Uterus (tissue), 2 donors: ENCODE measurements around the gene HAND1.

ENCODE experiments used
- CTCF ChIP-seq, 4 experiments: fragments of 200-600 bp in 2 of 4; fragments of 450-650 bp in 2 of 4; sonication (generic) in 2 of 4; IDR thresholded peaks; one replicate each; pipeline ENCODE4 v1.5.1; 2016 to 2019; ENCODE audit warnings: antibody characterized with exemption in 4 of 4, mild to moderate bottlenecking in 2 of 4, moderate library complexity in 1 of 4
- POLR2A ChIP-seq, 2 donors: fragments of 450-650 bp; IDR thresholded peaks; one replicate each; pipeline ENCODE4 v1.6.1; 2016; ENCODE audit warnings: antibody characterized with exemption in 2 of 2, mild to moderate bottlenecking in 1 of 2, moderate library complexity in 1 of 2

GRCh38 chr5:154478224-154478565 is at the start of gene HAND1:
- no peak for TF ChIP-seq CTCF (IDR thresholded peaks at IDR 0.05)
- no peak for TF ChIP-seq POLR2A (IDR thresholded peaks at IDR 0.05)
